HEK293 (cell line): ENCODE data around the gene KRT17.

Experiments
- BCL11A ChIP-seq: fragments of 450-650 bp; formaldehyde crosslinking; IDR thresholded peaks from 2 replicates; pipeline ENCODE4 v1.5.1; 2016; ENCODE audit warnings: low read depth, missing biosample characterization, missing genetic modification characterization
- MEIS1 ChIP-seq: sonication (generic); formaldehyde crosslinking; IDR thresholded peaks from 2 replicates; pipeline ENCODE4 v1.8.1; 2022; ENCODE audit warnings: missing genetic modification reagents, mild to moderate bottlenecking, borderline replicate concordance
- OVOL3 ChIP-seq: fragments of 450-650 bp; formaldehyde crosslinking; IDR thresholded peaks from 2 replicates; pipeline ENCODE4 v1.5.1; 2016; ENCODE audit warnings: missing biosample characterization, missing genetic modification characterization
- PRDM6 ChIP-seq: fragments of 450-650 bp; formaldehyde crosslinking; IDR thresholded peaks from 2 replicates; pipeline ENCODE4 v1.5.1; 2017; ENCODE audit warnings: missing biosample characterization, missing genetic modification characterization
- REST ChIP-seq: fragments of 450-650 bp; formaldehyde crosslinking; IDR thresholded peaks from 2 replicates; pipeline ENCODE4 v1.5.1; 2016; ENCODE audit warnings: missing biosample characterization, missing genetic modification characterization
- SP3 ChIP-seq: fragments of 450-650 bp; formaldehyde crosslinking; IDR thresholded peaks from 2 replicates; pipeline ENCODE4 v1.5.1; 2016; ENCODE audit warnings: missing biosample characterization, missing genetic modification characterization
- WT1 ChIP-seq: fragments of 450-650 bp; formaldehyde crosslinking; IDR thresholded peaks from 2 replicates; pipeline ENCODE4 v1.5.1; 2016; ENCODE audit warnings: missing biosample characterization, missing genetic modification characterization
- ZBTB44 ChIP-seq: fragments of 450-650 bp; IDR thresholded peaks from 2 replicates; pipeline ENCODE4 v1.5.1; 2018; ENCODE audit warnings: missing biosample characterization, mild to moderate bottlenecking, missing genetic modification characterization
- ZFP3 ChIP-seq: fragments of 450-650 bp; formaldehyde crosslinking; IDR thresholded peaks from 2 replicates; pipeline ENCODE4 v1.5.1; 2016; ENCODE audit warnings: low read depth, missing biosample characterization, missing genetic modification characterization
- ZNF133 ChIP-seq: fragments of 450-650 bp; formaldehyde crosslinking; IDR thresholded peaks from 2 replicates; pipeline ENCODE4 v1.5.1; 2016; ENCODE audit warnings: missing biosample characterization, missing genetic modification characterization
- ZNF174 ChIP-seq: fragments of 450-650 bp; formaldehyde crosslinking; IDR thresholded peaks from 2 replicates; pipeline ENCODE4 v1.5.0; 2017; ENCODE audit warnings: missing biosample characterization, mild to moderate bottlenecking, missing genetic modification characterization
- ZNF175 ChIP-seq: fragments of 450-650 bp; formaldehyde crosslinking; IDR thresholded peaks from 2 replicates; pipeline ENCODE4 v1.5.1; 2016; ENCODE audit warnings: missing biosample characterization, missing genetic modification characterization
- ZNF2 ChIP-seq: fragments of 450-650 bp; formaldehyde crosslinking; IDR thresholded peaks from 2 replicates; pipeline ENCODE4 v1.5.1; 2016; ENCODE audit warnings: missing biosample characterization, missing genetic modification characterization
- ZNF202 ChIP-seq: fragments of 450-650 bp; formaldehyde crosslinking; IDR thresholded peaks from 2 replicates; pipeline ENCODE4 v1.5.1; 2016; ENCODE audit warnings: missing biosample characterization, missing genetic modification characterization, borderline replicate concordance
- ZNF274 ChIP-seq, 2 experiments: fragments of 200-500 bp in 1 of 2; fragments of 450-650 bp in 1 of 2; sonication (Bioruptor generic) in 1 of 2; formaldehyde crosslinking in 1 of 2; IDR thresholded peaks; 2 replicates each; pipeline versions ENCODE4 v1.5.1 to v1.6.1; 2014 to 2016; ENCODE audit warnings: borderline replicate concordance in 1 of 2, inconsistent platforms in 1 of 2, low read length in 1 of 2, missing biosample characterization in 1 of 2, missing genetic modification characterization in 1 of 2
- ZNF341 ChIP-seq: fragments of 450-650 bp; formaldehyde crosslinking; IDR thresholded peaks from 2 replicates; pipeline ENCODE4; 2016; ENCODE audit warnings: low read depth, missing biosample characterization, missing genetic modification characterization
- ZNF398 ChIP-seq: fragments of 450-650 bp; formaldehyde crosslinking; IDR thresholded peaks from 2 replicates; pipeline ENCODE4 v1.5.1; 2017; ENCODE audit warnings: missing biosample characterization, missing genetic modification characterization
- ZNF433 ChIP-seq: fragments of 450-650 bp; formaldehyde crosslinking; IDR thresholded peaks from 2 replicates; pipeline ENCODE4 v1.5.1; 2016; ENCODE audit warnings: missing biosample characterization, missing genetic modification characterization, low read depth
- ZNF501 ChIP-seq: fragments of 450-650 bp; formaldehyde crosslinking; IDR thresholded peaks from 2 replicates; pipeline ENCODE4 v1.5.1; 2016; ENCODE audit warnings: missing biosample characterization, missing genetic modification characterization
- ZNF521 ChIP-seq: fragments of 450-650 bp; formaldehyde crosslinking; IDR thresholded peaks from 2 replicates; pipeline ENCODE4 v1.5.1; 2017; ENCODE audit warnings: missing biosample characterization, mild to moderate bottlenecking, missing genetic modification characterization
- ZNF596 ChIP-seq: fragments of 450-650 bp; IDR thresholded peaks from 2 replicates; pipeline ENCODE4 v1.5.0; 2018; ENCODE audit warnings: missing biosample characterization, mild to moderate bottlenecking, missing genetic modification characterization, moderate library complexity
- ZNF600 ChIP-seq: fragments of 450-650 bp; formaldehyde crosslinking; IDR thresholded peaks from 2 replicates; pipeline ENCODE4 v1.5.1; 2016; ENCODE audit warnings: missing biosample characterization, missing genetic modification characterization
- ZNF654 ChIP-seq: fragments of 450-650 bp; formaldehyde crosslinking; IDR thresholded peaks from 2 replicates; pipeline ENCODE4 v1.5.1; 2016; ENCODE audit warnings: low read depth, missing biosample characterization, missing genetic modification characterization
- ZNF658 ChIP-seq: fragments of 450-650 bp; formaldehyde crosslinking; IDR thresholded peaks from 2 replicates; pipeline ENCODE4; 2016; ENCODE audit warnings: missing biosample characterization, missing genetic modification characterization
- ZNF664 ChIP-seq: fragments of 450-650 bp; formaldehyde crosslinking; IDR thresholded peaks from 2 replicates; pipeline ENCODE4 v1.5.1; 2016; ENCODE audit warnings: missing biosample characterization, missing genetic modification characterization
- ZNF701 ChIP-seq: fragments of 450-650 bp; formaldehyde crosslinking; IDR thresholded peaks from 2 replicates; pipeline ENCODE4 v1.5.1; 2016; ENCODE audit warnings: missing biosample characterization, missing genetic modification characterization
- ZNF707 ChIP-seq: fragments of 450-650 bp; formaldehyde crosslinking; IDR thresholded peaks from 2 replicates; pipeline ENCODE4 v1.5.1; 2016; ENCODE audit warnings: missing biosample characterization, missing genetic modification characterization
- ZNF792 ChIP-seq: fragments of 450-650 bp; formaldehyde crosslinking; IDR thresholded peaks from 2 replicates; pipeline ENCODE4 v1.5.1; 2016; ENCODE audit warnings: missing biosample characterization, missing genetic modification characterization
- TF ChIP-seq, protein P1 (sequence below): fragments of 450-650 bp; formaldehyde crosslinking; IDR thresholded peaks from 2 replicates; pipeline ENCODE4 v1.5.1; 2016; ENCODE audit warnings: missing biosample characterization, missing genetic modification characterization
- TF ChIP-seq, protein P2 (sequence below): fragments of 450-650 bp; formaldehyde crosslinking; IDR thresholded peaks from 2 replicates; pipeline ENCODE4; 2016; ENCODE audit warnings: missing biosample characterization, missing genetic modification characterization

The KRT17 gene

GRCh38 chr17:41632482-41633105 lies 8.2 kb upstream of the KRT17 start (continued):
- no peak for TF ChIP-seq ZNF501 (tag by site-specific recombination)
- no peak for TF ChIP-seq ZNF792 (tag by site-specific recombination)
- TF ChIP-seq REST (tag by site-specific recombination), result no peak
- TF ChIP-seq ZNF274 (IDR thresholded peaks at IDR 0.05; ENCODE audit: low read length), result no peak
- no peak for TF ChIP-seq ZNF274 (tag by site-specific recombination; IDR thresholded peaks at IDR 0.05; ENCODE audit: borderline replicate concordance)
- TF ChIP-seq ZNF174 (tag by site-specific recombination), result no peak
- no peak for TF ChIP-seq ZNF521 (tag by site-specific recombination)
- no peak for TF ChIP-seq OVOL3 (tag by site-specific recombination)
- TF ChIP-seq ZNF701 (tag by site-specific recombination), result no peak
- TF ChIP-seq ZNF654, result no peak
- no peak for TF ChIP-seq ZNF202
- TF ChIP-seq, protein P1, sequence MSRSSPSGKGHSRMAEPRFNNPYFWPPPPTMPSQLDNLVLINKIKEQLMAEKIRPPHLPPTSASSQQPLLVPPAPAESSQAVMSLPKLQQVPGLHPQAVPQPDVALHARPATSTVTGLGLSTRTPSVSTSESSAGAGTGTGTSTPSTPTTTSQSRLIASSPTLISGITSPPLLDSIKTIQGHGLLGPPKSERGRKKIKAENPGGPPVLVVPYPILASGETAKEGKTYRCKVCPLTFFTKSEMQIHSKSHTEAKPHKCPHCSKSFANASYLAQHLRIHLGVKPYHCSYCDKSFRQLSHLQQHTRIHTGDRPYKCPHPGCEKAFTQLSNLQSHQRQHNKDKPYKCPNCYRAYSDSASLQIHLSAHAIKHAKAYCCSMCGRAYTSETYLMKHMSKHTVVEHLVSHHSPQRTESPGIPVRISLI (tag by site-specific recombination), result no peak
- no peak for TF ChIP-seq ZNF398
- TF ChIP-seq WT1 (tag by site-specific recombination), result no peak
- no peak for TF ChIP-seq ZBTB44
- TF ChIP-seq ZNF133, result 0 out of 2 replicates have a peak, but pooled peaks have one; percentile 9
- no peak for TF ChIP-seq ZNF2
- no peak for TF ChIP-seq SP3 (tag by site-specific recombination)
- no peak for TF ChIP-seq ZNF600
- TF ChIP-seq ZNF658 (tag by site-specific recombination), result no peak
- TF ChIP-seq ZNF707 (tag by site-specific recombination), result peak; percentile 25; the same call in 1 of the 2 replicates
- TF ChIP-seq PRDM6 (tag by site-specific recombination), result no peak
- TF ChIP-seq ZNF433, result no peak
- no peak for TF ChIP-seq MEIS1 (CRISPR knock-in tag)
- TF ChIP-seq BCL11A (tag by site-specific recombination), result no peak
- TF ChIP-seq ZNF596 (tag by site-specific recombination), result no peak
- no peak for TF ChIP-seq ZNF664 (tag by site-specific recombination)
- TF ChIP-seq ZNF341 (tag by site-specific recombination), result no peak
- TF ChIP-seq, protein P2, sequence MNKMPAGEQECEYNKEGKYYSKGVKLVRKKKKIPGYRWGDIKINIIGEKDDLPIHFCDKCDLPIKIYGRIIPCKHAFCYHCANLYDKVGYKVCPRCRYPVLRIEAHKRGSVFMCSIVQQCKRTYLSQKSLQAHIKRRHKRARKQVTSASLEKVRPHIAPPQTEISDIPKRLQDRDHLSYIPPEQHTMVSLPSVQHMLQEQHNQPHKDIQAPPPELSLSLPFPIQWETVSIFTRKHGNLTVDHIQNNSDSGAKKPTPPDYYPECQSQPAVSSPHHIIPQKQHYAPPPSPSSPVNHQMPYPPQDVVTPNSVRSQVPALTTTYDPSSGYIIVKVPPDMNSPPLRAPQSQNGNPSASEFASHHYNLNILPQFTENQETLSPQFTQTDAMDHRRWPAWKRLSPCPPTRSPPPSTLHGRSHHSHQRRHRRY, result 0 out of 2 replicates have a peak, but pooled peaks have one; percentile 55
- TF ChIP-seq ZNF175 (tag by site-specific recombination), result peak; percentile 13; the same call in 1 of the 2 replicates
- no peak for TF ChIP-seq ZFP3
